ENCODE data around the gene MTF2.

Gene MTF2

GRCh38 chr1:93083979-93084378 lies 4.9 kb downstream of the MTF2 start:
- DNase-seq = no peak

- no peak for DNase-seq
These were observed 8.4 kb downstream of the MTF2 start for GRCh38 chr1:93087532-93087931.

- DNase-seq = no peak
These were observed 14.4 kb downstream of the MTF2 start for GRCh38 chr1:93093332-93094006.

GRCh38 chr1:93095804-93096585 lies 16.9 kb downstream of the MTF2 start:
- DNase-seq = no peak

DNA sequence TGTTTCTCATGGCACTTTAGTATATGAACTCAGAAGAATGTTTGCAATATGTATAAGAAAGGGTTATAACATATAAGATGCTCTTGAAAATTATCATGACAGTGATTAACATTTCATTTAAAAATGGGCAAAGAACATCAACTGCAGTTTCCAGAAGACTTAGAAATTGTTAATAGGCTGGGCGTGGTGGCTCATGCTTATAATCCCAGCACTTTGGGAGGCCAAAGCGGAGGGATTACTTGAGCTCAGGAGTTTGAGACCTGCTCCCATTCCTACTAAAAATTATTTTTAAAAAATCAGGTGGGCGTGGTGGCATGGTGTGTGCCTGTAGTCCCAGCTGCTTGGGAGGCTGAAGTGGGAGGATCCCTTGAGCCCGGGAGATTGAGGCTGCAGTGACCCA lies 23.1 kb downstream of the MTF2 start:
- no peak for DNase-seq

DNA sequence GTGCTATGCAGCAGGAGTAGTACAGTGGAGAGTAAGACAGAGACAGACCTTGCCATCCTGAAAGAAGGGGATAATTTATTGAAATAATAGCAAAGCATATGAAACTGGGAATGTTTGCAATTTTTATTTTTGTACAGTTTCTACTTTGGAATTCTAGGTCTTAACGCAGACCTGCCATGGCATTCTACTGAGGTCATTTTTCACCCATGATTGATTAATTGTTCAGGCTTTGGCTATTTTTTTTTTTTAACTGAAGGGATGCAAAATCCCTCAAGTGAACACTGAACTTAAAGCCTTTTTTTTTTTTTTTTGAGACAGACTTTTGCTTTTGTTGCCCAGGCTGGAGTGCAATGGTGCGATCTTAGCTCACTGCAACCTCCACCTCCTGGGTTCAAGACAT lies 27.1 kb downstream of the MTF2 start:
- no peak for DNase-seq

DNA sequence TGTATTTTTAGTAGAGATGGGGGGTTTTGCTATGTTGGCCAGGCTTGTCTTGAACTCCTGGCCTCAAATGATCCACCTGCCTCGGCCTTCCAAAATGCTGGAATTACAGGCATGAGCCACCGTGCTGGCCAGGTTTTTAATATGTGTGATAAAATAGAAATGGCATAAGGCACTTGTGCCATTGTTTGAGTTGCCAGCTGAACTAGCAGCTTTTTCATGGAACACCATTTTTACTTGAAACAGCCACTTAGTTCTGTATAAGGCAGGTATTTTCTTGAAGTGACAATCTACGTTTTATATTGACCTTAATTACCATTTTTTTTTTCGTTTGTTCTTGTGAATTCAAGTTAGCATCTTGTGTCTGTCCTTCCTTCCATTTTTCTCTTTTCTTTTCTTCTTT lies 28.3 kb downstream of the MTF2 start:
- DNase-seq = no peak

DNA sequence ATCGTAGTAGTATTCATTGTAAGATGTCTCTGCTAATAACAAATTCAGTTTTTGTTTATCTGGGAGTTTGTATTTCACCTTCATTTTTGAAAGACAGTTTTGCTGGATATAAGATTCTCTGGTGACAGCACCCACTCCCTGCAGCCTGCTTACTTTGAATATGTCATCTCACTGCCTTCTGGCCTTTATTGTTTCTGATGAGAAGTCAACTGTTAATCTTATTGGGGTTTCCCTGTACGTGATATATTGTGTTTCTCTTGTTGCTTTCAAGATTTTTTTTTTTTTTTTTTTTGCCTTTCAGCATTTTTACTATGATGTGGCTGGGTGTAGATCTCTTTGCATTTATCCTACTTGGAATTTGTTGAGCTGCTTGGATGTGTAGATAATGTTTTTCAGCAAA lies 29.3 kb downstream of the MTF2 start:
- no peak for DNase-seq

GRCh38 chr1:93109578-93109977 lies 30.5 kb downstream of the MTF2 start:
- DNase-seq = no peak

DNA sequence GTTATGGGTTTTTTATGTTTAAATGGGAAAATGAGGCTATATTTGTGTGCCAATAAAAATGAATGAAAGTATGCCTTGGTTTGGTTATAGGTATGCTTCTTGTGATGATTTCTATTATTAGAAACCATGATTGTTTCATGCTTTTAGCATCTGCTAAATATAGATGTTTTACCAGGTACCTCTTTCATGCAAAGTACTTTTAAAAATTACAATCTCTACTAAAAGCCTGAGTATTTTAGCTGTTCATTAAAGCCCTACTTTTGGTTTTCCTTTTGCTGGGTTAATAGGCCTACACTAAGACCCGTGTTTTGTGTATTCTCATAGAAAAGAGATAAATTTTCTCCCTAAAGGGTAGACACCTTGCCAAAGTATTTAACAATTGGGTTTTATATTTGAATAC lies 32.0 kb downstream of the MTF2 start:
- DNase-seq = no peak

GRCh38 chr1:93111561-93111960 lies 32.5 kb downstream of the MTF2 start:
- DNase-seq = no peak

DNA sequence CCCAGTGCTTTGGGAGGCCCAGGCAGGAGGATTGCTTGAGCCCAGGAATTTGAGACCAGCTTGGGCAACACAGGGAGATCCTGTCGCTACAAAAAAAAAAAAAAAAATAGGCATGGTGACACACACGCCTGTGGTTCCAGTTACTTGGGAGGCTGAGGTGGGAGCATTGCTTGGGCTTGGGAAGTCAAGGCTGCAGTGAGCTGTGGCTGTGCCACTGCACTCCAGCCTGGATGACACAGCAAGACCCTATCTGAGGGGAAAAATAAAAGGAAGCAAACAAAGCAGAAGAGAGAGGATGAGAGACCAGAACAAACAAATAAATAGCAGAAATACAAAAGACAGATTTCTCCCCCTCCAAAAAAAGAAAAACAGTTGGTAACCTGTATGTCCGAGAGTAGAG lies 34.0 kb downstream of the MTF2 start:
- DNase-seq = no peak

DNA sequence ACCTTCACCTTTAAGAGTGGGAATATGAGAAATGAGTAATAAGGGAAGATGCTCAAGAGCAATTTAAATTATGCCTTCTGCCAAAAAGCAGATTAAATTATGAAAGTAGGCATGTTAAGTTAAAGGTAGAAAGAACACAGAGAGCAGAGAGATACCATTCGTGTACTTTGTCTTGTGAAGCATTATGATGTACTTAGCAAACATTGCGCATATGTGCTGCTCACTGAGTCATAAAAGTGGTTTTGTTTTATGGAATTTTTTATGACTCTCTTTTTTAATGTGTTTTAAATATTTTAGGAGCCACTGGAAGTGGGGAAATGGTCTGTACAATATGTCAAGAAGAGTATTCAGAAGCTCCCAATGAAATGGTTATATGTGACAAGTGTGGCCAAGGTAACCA lies 35.3 kb downstream of the MTF2 start:
- no peak for DNase-seq

DNA sequence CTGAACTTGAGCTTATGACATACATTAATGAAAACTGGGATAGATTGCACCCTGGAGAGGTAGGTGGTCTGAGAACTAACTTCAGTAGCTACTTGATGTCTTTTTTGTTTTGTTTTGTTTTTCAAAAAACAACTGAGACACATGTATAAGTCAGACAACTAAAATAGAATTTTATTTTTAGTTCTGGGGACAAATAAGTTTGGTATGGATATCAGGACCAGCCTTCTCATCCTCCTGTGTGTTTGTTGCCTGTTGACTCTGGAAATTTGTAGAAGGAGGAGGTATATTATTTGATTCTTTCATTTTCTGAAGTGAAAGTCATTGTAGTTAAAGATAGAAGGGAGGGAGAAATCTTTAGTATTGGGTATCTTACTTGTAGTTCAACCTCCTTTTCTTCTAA lies 41.5 kb downstream of the MTF2 start:
- no peak for DNase-seq

DNA sequence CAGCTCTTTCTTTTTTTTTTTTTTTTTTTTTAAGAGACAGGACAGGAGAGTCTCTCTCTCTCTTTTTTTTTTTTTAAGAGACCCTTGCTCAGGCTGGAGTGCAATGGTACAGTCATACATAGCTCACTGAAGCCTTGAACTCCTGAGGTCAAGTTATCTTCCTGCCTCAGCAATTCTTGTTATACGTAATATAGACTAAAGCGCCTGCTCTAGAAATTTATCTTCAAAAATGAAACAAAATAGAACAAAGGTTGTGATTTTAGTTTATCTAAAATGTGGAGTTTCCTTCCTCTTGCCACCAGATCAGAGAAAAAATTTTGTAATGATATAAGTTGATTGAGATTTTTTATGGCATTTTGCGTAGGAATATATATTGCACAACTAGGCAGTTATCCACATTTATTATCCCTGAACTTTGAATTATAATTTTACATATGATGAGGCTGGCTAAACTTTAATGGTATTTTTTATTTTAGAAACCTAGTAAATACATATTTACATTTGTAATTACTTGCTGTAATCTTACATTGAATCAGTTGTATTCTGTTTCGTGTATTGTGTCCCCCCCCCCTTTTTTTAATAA lies 44.2 kb downstream of the MTF2 start:
- DNase-seq = no peak

GRCh38 chr1:93124556-93125355 lies 45.7 kb downstream of the MTF2 start:
- no peak for DNase-seq

- no peak for DNase-seq
These were observed 50.5 kb downstream of the MTF2 start for GRCh38 chr1:93129507-93130099.

DNA sequence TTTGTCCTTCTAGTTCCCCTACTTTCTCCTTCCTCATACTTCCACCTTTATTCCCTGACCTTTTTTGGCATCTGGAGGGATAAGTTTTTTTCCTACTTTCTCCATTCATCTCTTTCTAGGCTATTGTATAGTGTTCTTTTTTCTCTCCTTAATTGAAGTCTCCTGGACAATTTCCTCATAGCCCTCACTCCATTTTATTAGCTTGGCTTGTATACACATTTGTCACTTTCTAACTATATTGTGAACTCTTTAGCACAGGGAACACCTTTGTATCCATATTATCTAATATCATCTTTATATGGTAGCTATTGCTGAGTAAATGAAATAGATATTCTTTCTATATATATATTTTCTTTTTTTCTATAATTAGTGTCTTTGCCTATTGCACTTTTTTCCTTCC lies 53.6 kb downstream of the MTF2 start:
- DNase-seq = no peak

DNA sequence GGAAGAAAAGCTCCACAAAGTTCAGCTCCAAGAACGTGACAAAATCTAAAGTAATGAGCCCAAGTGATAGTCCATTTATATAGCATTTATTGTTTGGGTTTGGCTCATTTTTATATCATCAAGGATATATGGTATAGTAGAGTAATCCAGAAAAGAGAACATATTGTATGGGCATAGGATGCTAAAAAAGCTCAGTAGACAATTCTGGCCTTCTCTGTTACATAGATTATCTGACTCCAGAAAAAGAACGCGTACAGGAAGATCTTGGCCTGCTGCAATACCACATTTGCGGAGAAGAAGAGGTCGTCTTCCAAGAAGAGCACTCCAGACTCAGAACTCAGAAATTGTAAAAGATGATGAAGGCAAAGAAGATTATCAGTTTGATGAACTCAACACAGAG lies 57.4 kb downstream of the MTF2 start:
- DNase-seq = no peak

- no peak for DNase-seq
These were observed 58.7 kb downstream of the MTF2 start for GRCh38 chr1:93137604-93138292.

- no peak for DNase-seq
These were observed 61.0 kb downstream of the MTF2 start for GRCh38 chr1:93140106-93140505.

DNA sequence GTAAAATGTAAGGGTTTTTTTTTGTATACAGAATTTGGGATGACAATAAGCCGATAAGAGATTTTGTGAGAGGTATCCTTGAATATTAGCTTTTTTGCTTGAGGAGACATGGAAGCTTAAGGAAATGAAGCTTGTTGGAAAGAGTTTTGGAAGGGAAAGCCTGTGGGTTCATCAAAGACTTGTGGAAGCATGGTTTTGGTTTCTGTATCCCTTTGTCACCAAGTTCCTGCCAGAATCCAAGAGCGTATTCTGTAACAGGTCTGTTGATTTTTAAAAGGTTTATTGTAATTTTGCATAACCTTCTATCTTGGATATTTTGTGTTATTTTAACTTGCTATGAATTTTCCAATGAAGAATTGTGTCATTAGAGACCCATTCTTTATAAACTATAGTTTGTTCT lies 63.1 kb downstream of the MTF2 start:
- no peak for DNase-seq
